Endothelial cell (in vitro differentiated cells): Measurements from ENCODE around the gene NFIB. TPM values are rescaled to one million over a fixed set of nuclear protein-coding genes. Genes with fewer than 3 reads are reported as not detected.
A peak's percentile ranks its signal among the peaks of the same experiment; 100 is the strongest.

Experiments
- DNase-seq: peaks from one replicate; pipeline ENCODE4 v3.0.0; 2021; ENCODE audit warnings: low spot score
- H3K27ac Mint-ChIP-seq: one replicate; pipeline ENCODE4 v1.8.0; 2021; ENCODE audit warnings: mixed read lengths, inconsistent platforms; ENCODE audit not compliant: unreplicated experiment
- H3K27me3 Mint-ChIP-seq: one replicate; pipeline ENCODE4 v1.8.0; 2021; ENCODE audit warnings: mild to moderate bottlenecking, moderate library complexity, mixed read lengths, inconsistent platforms; ENCODE audit not compliant: unreplicated experiment
- H3K36me3 Mint-ChIP-seq: one replicate; pipeline ENCODE4 v1.8.0; 2021; ENCODE audit warnings: mild to moderate bottlenecking, low read depth, mixed read lengths, inconsistent platforms; ENCODE audit not compliant: unreplicated experiment
- H3K4me1 Mint-ChIP-seq: one replicate; pipeline ENCODE4 v1.8.0; 2021; ENCODE audit warnings: mild to moderate bottlenecking, mixed read lengths, inconsistent platforms; ENCODE audit not compliant: unreplicated experiment
- H3K4me3 Mint-ChIP-seq: one replicate; pipeline ENCODE4 v1.8.0; 2021; ENCODE audit warnings: mild to moderate bottlenecking, mixed read lengths, inconsistent platforms; ENCODE audit not compliant: unreplicated experiment
- H3K9me3 Mint-ChIP-seq: one replicate; pipeline ENCODE4 v1.8.0; 2021; ENCODE audit warnings: mixed read lengths, inconsistent platforms; ENCODE audit not compliant: unreplicated experiment
- CTCF ChIP-seq: fragments of 200-600 bp; sonication (generic); IDR thresholded peaks from one replicate; pipeline ENCODE4 v1.5.0; 2021; ENCODE audit warnings: antibody characterized with exemption; ENCODE audit not compliant: unreplicated experiment
- total RNA-seq: library from RNA; stranded (reverse); fragmentation: NEBNext Ultra II Directional; extraction: Animal tissue kit (Norgen Biotek cat#: 25700); gene quantifications from one replicate; pipeline ENCODE4 v1.2.1, GENCODE V29; 2021; ENCODE audit not compliant: unreplicated experiment

The NFIB gene
- total RNA-seq, 1 donor from 2014 or later: 120 TPM

GRCh38 chr9:14222149-14222835 lies 91.6 kb downstream of the NFIB start:
- Mint-ChIP-seq H3K27me3 (peaks cover 6% of the 10 kb centered on the region), H3K27ac (peak overlapping the region; percentile 76), H3K4me1 (peaks cover 55% of the 10 kb centered on the region), H3K9me3 (no peaks in the 10 kb centered on the region), H3K4me3 (peak overlapping the region; percentile 35), H3K36me3 (peaks cover 22% of the 10 kb centered on the region)
- DNase-seq: no peak
- TF ChIP-seq CTCF: no peak

GRCh38 chr9:14221558-14221957 lies 92.4 kb downstream of the NFIB start:
- Mint-ChIP-seq H3K27me3 (peaks cover 6% of the 10 kb centered on the region), H3K4me3 (no peak overlapping the region), H3K36me3 (peaks cover 22% of the 10 kb centered on the region), H3K9me3 (no peaks in the 10 kb centered on the region), H3K27ac (peak overlapping the region; percentile 76), H3K4me1 (peaks cover 55% of the 10 kb centered on the region)
- TF ChIP-seq CTCF: no peak
- no peak for DNase-seq

GRCh38 chr9:14221119-14221518 lies 92.8 kb downstream of the NFIB start:
- Mint-ChIP-seq H3K4me1 (peaks cover 58% of the 10 kb centered on the region), H3K4me3 (peak overlapping the region; percentile 17), H3K27me3 (peaks cover 6% of the 10 kb centered on the region), H3K27ac (peak overlapping the region; percentile 74), H3K9me3 (no peaks in the 10 kb centered on the region), H3K36me3 (peaks cover 22% of the 10 kb centered on the region)
- DNase-seq: no peak
- TF ChIP-seq CTCF: no peak

- DNase-seq: no peak
- Mint-ChIP-seq H3K4me3 (no peak overlapping the region), H3K27me3 (peaks cover 6% of the 10 kb centered on the region), H3K4me1 (peaks cover 64% of the 10 kb centered on the region), H3K27ac (peak overlapping the region; percentile 74), H3K36me3 (peaks cover 22% of the 10 kb centered on the region), H3K9me3 (no peaks in the 10 kb centered on the region)
- TF ChIP-seq CTCF: no peak
Observed at GRCh38 chr9:14220256-14220655, 93.7 kb downstream of the NFIB start.

- peak overlapping the region; percentile 65 for H3K27ac Mint-ChIP-seq
- peaks cover 6% of the 10 kb centered on the region for H3K27me3 Mint-ChIP-seq
- peaks cover 21% of the 10 kb centered on the region for H3K36me3 Mint-ChIP-seq
- no peak overlapping the region for H3K4me3 Mint-ChIP-seq
- DNase-seq: no peak
- no peak for TF ChIP-seq CTCF
- no peaks in the 10 kb centered on the region for H3K9me3 Mint-ChIP-seq
- H3K4me1 Mint-ChIP-seq: peaks cover 64% of the 10 kb centered on the region
Observed at GRCh38 chr9:14219850-14220249, 94.1 kb downstream of the NFIB start.
